Right forelimb (tissue), 1 donor: ENCODE data around the gene FAM219A.
"Not testable (repeated sequence)": the region's sequence is repeated elsewhere in the genome, so short reads cannot be mapped to it uniquely, and the experiment has no call there.

Experiments
- DNase-seq: peaks from one replicate; pipeline ENCODE4 v3.0.0-alpha.2; 2018

FAM219A gene

DNA sequence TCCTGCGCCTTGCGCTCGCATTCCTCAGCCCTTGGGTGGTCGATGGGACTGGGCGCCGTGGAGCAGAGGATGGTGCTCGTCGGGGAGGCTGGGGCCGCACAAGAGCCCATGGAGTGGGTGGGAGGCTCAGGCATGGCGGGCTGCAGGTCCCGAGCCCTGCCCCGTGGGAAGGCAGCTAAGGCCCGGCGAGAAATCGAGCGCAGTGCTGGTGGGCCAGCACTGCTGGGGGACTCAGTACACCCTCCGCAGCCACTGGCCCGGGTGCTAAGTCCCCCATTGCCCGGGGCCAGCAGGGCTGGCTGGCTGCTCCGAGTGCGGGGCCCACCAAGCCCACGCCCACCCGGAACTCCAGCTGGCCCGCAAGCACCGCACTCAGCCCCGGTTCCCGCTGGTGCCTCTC lies 24.4 kb upstream of the FAM219A start:
- DNase-seq: not testable (repeated sequence)

DNA sequence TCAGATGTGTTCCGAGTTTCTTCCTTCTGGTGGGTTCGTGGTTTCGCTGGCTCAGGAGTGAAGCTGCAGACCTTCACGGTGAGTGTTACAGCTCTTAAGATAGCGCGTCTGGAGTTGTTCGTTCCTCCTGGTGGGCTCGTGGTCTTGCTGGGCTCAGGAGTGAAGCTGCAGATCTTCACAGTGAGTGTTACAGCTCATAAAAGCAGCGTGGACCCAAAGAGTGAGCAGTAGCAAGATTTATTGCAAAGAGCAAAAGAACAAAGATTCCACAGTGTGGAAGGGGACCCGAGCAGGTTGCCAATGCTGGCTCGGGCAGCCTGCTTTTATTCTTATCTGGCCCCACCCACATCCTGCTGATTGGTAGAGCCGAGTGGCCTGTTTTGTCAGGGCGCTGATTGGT lies 23.2 kb upstream of the FAM219A start:
- DNase-seq: not testable (repeated sequence)

DNA sequence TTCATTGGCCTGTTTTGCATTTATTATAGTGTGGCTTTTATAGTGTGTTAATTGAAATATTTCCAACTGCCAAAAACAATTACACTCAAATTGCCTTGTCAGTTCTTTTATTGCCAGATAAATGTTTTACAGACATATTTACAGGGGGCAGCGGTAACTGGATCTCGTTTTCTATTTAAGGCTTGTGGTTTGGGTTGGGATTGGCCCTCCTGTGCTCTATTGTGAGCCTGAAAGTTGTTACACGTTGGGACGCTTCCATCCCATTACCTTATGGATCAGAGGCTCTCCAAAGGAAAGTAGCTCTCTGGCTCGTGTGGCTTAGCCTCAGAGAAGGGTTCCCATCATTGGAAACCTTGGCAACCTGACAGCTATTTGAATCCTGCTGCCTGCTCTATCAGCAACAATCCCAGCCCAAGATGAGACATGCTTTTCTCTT lies 21.1 kb upstream of the FAM219A start:
- DNase-seq: no peak

DNA sequence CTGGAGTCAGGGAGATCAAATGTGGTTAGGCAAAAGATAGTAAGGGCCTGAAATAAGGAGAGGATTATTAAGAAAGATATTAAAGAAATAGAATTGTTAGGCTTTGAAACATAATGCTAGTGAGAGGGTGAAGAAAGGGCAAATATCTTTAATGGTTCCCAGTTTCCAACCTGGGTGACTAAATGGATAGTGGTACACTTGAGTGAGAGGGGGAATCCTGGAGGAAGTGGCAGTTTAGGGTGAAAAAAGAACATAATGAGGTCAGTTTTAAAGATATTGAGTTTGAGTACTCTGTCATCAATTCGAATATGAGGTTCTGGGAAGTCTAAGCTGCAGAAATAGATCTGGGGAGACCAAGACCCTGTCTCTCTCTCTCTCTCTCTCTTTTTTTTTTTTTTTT lies 19.2 kb upstream of the FAM219A start:
- DNase-seq: no peak

DNA sequence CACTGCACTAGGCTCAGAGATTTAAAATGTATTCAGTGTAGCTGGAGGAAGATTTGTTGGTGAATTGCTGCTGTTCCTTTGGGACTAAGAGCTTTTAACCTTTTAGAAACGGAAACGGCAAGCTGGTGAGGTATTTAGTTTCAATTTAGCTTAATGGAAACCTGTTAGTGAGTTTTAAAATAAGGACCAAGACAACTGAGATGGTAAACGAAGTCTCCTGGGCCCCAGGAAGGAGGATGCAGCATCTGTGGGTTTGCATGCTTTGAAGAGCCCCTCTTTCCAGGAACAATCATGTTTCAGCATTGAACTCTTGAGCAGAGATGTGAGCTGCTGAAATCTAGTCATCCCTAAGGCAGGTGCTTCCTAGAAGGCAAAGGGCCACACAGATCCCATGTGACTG lies 16.7 kb upstream of the FAM219A start:
- no peak for DNase-seq

DNA sequence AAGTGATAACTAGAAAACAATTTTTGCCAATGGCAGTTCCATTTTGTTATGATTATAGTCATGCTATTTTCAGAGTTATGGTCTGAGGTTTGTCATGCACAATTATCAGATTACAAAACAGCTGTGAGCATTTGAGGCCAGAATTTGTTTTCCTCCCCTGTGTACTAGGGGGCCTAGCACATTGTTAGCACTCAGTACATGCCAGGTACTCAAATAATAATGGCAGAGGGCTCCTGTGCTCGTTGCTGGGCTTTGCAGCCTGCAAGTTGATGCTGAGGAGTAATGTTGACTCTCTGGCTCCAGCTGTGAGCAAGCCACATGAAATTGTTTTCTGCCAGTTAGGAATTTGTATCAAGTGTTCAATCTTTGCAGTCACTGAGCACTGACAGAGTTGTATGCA lies 7.1 kb upstream of the FAM219A start:
- DNase-seq: no peak

DNA sequence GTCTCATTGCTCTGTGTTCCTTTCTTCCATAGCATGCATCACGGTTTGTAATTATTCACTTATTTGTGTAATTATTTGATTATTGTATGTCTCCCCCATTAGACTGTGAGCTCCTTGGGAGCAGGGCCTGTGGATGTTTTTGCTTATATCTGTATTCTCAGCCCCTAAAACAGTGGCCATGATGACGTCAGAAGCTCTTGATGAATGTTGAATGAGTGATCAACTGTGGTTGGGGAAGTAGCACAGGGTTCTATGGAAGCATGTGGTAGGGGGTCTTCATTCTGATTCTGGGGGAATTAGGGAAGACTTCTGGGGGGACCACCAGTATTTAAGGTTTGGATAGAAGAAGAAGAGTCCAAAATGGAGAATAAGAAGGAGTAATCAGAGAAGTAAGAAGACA lies 6.2 kb upstream of the FAM219A start:
- DNase-seq: no peak

DNA sequence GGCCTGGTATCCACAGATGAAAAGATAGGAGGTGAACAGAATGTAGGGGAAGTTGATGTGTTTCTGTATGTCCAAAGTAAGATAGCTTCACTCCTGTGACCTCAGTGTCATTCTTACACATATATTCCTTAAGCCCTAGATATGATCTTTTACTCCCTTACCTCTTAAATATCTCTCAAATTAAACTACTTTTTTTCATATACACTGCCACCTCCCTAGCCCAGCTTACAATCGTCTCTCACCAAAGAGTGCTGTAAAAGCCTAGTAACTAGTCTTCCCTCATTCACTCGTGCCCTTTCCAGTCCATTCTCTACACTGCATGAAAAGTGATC lies 5.5 kb upstream of the FAM219A start:
- DNase-seq: no peak

DNA sequence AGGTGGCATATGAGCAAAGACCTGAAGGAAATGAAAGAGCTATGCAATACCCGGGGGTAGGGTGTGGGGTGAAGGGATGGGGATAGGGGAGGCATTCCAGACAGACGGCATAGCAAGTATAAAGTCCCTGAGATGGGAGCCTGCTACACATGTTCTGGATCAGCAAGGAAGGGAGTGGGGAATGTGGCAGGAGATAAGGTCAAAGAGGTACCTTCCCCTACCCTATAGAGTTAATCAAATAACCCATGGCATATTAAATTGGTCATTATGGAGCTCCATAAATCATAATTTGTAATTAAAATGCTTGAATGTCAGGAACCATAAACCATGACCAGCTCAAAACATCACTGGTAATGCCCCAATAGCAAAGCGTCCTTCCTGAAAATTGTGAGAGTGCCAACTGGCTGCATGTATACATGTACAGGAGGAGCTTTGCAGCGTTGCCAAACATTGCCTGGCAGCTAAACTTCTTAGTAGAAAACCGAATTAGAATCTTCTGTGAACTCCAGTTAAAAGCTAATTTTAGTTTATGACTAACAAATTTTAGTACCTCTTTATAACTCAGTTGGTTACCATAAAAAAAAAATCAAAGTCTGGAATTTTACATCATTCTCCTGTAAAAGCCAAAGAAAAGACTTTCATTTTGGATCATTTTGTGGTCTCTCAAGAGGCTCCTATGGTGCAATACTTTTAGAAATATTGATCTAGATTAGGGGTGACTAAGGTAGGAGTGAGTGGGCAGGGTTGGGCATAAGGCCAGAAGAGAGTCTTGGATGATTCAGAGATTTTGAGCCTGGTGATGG lies 4.9 kb upstream of the FAM219A start:
- no peak for DNase-seq

DNA sequence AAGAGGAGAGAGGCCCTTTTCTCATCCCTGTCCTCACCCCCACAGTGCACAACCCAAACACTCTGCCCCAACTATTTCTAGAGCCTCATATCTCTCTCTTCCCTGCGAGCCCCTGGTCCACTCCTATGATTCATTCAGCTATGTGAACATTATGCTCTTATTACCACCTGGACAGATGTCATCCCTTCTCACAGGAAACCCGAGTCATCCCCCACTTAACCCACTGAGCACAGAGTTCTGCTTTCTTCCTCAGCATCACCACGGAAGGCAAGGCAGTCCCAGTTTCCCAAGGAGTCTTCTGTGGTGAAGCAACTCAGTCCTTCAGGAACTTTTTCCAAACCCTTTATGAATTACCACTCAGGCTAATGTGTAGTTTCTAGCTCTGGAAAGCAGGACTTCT lies 1.6 kb upstream of the FAM219A start:
- no peak for DNase-seq

DNA sequence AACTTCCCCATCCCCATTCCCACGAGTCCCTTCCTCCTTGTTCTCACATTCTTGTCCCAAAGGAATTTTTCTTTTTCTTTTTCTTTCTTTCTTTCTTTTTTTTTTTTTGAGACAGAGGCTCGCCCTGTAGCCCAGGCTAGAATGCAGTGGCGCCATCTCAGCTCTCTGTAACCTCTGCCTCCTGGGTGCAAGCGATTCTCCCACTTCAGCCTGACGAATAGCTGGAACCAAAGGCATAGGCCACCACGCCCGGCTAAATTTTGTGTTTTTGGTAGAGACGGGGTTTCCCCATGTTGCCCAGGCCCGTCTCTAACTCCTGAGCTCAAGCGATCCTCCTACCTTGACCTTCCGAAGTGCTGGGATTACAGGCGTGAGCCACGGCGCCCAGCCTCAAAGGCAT lies 986 bp upstream of the FAM219A start:
- DNase-seq: no peak

DNA sequence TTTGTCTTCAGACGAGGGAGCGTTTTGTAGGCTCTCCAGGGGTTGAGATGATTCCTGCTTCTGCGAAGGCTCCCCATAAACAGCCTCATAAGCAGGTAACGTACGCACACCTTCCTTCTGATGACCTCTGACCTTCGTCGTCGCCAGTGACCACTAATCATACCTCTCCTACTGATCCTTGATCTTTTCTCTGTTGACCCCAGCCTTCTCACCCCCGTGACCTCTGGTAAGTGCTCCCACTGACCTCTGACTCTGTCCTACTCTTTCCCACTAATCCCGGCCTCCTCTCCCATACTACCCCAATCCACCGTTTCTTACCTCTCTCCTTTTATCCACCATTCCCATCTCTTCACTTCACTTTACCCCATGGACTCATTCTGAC lies 580 bp upstream of the FAM219A start:
- no peak for DNase-seq

DNA sequence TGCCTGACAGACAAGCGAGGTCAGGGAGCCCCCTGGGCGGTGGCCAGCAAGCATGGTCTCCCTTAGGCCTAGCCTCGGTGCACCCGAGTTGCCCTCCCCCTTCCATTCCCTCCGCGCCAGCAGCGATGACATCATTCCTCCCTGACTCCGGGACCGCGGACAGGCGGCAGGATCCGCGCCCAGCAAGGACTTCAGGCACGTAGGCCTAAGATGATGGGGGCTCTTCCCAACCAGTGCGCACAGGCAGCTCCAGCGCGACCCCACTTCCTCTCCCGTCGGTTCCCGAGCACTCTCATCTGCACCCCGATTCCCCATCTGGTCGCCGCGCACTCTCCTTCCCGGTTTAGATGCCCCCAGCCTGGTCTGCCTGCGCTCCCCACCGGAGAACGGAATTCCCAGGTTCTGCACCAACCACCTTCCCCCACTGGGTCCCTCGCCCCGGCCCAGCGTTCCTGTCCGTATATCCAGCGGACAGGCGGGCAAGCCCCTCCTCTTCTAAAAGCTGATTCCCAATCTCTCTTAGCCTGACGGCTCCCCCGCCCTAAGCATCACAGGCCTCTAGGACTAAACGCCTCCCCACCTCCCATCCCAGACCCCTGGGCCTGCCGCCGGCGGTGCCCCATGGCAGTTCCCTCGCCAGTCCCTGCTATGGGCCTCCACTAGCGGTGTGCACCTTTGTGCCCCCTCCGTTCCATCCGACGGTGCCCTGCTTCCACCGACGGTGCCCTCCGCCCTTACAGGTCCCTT lies 931 bp downstream of the FAM219A start:
- DNase-seq: peak; percentile 64

DNA sequence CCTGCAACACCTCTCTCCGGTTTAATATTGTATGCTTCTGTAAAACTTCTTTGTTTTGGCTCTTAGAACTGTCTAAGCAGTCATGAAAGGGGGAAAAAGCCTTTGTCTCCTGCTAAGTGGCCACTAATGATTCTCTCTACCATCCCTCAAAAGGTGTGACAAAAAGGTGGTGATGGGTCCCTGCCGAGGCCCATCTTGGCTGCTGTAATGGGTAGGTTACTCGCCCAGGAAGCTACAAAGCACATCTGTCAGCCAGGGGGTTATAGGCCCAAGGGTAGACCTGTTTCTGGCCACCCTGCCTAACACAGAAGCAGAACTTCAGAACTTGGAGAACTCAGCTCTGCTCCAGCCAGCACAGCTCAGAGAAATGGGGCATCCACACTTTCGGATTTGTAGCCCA lies 1.6 kb downstream of the FAM219A start:
- no peak for DNase-seq

DNA sequence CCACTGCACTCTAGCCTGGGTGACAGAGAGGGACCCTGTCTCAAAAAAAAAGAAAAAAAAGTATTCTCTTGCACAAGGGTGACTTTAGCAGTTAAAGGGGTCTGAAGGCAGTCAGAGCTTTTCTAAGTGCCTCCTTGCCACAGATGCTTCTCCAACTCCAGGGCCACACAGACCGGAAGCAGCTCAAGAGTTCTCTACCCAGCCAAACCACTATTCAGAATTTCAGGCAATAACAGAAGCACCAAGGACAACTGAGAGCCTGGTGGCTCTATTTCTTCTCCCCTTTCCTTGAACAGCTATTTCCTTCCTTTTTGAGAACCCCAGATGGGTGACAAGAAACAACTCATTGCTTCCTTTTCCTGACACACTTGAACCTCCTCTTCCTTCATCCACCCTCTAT lies 2.2 kb downstream of the FAM219A start:
- DNase-seq: no peak

DNA sequence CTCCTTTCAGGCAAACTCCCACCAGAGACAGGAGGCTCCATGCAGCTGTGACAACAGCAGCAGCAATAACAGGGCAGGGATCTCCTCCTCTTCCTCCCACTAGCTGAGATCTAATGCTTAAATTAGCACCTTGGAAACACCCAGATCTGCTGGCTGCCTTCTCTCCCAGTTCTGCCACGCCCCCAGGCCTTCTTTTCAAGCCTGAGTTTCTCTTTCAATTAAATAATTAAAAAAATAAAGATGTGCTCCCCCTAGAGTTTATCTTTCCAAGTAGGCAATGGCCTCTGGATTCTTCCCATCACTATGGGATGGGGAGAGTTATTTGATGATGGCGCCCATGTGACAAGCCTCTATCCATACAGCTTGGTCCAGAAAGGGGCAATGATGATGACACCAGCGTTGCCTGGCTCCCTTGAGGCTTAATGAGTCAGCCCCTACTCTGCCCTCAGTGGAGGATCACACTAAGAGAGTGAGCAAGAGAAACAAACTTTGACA lies 3.8 kb downstream of the FAM219A start:
- DNase-seq: no peak

DNA sequence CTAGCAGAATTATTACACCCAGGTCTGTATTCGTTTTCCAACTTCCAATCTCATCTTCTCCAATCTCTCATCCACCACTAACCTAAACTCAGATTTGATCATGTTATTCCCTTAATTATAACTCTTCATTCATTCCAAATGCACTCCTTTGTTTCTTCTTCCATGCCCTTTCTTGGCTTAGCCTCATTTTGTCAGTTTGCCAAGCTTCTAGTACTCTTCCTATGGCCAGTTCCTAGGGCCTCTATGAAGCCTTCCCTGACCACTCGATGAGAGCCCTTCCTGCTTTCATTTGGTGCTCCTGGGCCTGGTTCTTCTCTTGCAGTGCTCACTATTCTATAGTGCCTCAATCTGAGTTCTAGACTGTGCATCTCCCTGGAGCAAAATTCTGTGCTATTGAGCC lies 5.8 kb downstream of the FAM219A start:
- DNase-seq: no peak

DNA sequence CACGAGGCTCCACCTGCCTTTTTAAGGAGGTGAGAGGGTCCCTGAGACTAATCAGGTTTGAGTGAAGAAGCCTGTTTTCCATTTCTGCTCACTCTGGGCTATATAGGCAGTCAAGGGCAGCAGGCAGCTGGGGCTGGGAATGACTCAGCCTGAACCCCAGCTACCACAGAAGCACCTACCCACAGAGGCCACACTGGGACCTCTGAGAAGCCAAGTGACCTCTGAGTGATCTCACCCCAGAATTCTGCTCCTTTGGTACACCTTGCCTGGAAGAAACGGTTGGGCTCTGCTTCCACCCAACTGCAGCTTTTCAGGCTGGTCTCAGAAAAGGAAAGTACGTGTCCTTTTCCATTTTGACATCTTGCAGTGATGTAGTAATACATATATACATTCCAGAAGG lies 6.8 kb downstream of the FAM219A start:
- no peak for DNase-seq

DNA sequence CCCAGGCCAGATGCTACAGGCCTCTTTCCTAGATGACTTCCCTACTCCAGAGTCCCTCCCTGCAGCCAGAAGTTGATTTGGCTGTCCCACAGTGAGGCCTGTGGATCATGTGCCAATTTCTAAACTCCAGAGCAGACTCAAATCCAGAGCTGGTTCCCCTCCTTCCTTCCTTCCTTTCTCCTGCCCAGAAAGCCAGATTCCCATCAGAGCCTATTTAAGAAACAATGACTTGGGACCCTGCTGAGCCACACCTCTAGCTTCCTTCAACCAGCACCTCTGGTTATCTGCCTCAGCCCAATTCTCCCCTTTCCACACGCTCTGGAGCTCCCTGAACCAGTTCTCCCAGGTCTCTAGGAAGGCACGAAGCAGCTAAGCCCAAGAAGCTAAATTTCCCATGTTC lies 7.2 kb downstream of the FAM219A start:
- no peak for DNase-seq

DNA sequence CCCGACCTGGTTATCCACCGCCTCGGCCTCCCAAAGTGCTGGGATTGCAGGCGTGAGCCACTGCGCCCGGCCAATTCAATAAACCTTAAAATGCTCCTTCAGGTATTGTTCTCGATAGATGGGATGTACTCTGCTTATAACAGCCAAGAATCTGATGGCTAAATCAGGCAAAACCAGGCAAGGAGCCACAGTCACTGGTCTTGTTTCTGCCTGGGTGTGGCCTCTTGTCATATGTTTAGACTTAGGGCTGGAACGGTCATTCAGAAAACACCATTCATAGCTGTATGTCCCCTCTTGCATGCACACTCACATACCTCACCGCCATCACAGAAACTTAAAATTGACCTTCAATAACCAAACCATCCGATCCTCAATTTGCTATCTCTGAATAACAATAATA lies 7.7 kb downstream of the FAM219A start:
- DNase-seq: no peak

DNA sequence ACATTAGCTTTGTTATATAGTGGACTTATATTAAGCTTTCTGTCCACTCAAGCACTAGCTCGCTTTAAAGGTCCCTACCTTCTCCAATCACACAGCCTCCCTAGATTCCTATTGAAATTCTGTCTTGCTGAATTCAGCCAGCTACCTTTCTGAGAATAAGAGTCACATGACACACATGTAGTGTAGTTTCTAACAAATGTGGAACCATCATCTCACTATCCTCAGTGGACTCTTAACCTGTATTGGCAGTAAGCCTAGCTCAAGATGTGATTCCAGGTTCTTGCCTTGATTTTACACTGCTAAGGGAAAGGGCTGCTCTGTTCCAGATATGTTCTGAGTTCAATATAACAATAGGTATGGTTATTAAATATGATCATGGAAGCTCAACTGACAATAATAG lies 11.4 kb downstream of the FAM219A start:
- no peak for DNase-seq

DNA sequence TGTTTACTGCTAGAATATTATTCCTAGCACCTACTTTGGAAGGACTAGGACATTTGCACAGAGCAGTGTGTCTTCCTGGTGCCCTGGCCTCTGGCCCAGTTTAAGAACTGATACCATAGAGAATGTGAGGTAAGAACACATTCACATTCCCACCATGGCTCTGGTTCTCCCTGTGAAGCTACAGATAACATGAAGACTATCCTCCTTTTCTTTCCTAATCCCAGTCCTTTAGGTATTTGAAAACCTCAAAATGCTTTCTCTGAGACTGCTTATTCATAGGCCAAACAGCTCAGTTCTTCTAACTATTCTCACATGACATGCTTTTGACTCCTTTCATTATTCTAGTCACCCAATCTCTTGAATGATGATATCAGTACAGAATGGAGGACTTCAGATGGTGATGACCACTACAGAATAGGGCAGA lies 11.9 kb downstream of the FAM219A start:
- no peak for DNase-seq

DNA sequence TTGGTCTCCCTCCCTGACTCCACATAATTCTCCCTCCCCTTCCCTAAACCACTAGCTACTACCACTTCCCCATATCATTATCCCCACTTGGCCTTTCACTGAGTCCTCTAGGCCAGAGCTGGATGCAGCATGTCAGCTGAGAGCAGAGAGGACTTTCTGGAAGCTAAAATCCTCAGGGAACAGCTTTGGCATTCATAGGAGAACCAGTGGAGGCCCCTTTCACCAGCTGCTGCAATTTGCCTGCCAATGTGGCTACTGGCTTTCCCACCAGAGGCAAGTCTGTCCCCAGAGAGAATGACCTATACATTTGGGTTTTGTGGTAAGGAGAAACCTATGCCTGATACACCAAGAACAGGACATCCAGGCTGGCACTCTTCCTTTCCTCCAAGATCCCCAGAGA lies 14.4 kb downstream of the FAM219A start:
- DNase-seq: no peak

DNA sequence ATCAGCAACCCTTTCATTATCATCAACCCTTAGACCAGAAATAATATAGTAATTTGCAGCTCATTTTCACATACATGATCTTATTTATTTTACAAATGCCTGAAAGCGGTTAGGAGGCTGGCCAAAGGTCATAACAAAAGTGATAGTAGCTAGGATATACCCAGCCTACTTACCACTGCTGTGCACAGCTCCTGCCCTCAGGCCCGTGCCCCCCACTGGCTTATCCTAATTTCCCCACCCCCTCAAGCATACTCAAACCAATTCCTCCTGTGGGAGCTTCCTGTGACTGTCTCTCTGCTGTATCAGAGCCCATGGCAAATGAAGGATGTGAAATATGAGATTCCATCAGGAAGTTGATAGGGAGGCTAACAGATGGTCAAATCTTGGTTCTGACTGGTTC lies 14.8 kb downstream of the FAM219A start:
- DNase-seq: no peak

DNA sequence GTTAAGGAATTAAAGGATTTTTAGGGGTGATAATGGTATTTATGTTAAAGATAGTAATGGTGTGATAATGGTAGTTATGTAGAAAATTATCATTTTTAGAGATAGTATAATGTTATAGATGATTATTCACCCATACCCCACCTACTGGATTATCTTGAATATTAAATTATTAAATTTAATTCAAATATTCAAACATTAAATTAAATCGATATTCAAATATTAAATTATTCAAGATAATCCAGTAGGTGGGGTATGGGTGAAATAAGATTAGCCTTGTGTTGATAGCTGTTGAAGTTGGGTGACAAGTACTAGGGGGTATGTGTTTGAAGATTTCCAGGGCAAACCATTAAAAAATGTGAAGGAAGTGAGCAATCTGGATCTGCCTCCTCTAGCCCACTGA lies 15.6 kb downstream of the FAM219A start:
- DNase-seq: no peak
